ENCODE measurements around the gene HKDC1. TPM values are rescaled to one million over a fixed set of nuclear protein-coding genes. Genes with fewer than 3 reads are reported as not detected.

HKDC1 gene
- total RNA-seq, 2 donors from 2014 or later, result 0.35 TPM; not detected in 1

DNA sequence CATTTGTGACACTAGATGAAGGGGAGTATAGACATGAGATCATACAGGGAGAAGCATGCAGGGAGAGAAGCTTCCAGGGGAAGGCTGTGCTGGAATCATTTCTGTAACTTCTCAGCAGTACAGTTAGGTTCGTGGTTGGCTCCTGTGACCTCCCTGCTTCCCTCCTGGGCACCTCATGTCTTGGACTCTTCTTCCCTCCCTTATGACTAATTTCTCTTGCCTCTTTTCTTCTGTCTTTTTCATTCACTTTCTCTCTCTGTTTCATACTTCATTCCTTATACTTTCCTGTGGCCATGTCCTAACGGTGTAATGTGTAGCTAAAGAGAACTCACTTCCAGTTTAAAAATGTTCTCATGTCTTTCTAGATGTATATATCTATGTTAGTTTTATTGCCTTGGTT, 19.1 kb upstream of the HKDC1 start:
- no peak for DNase-seq (ENCODE audit: low spot score)
- H3K36me3 ChIP-seq, result peaks cover 71% of the 10 kb centered on the region
- H3K4me3 ChIP-seq, result no peak overlapping the region
- no peaks in the 10 kb centered on the region for H3K9me3 ChIP-seq
- no peak overlapping the region for H3K27ac ChIP-seq
- no peaks in the 10 kb centered on the region for H3K4me1 ChIP-seq
- TF ChIP-seq CTCF (IDR thresholded peaks at IDR 0.05), result no peak
- no peaks in the 10 kb centered on the region for H3K27me3 ChIP-seq

GRCh38 chr10:69202332-69202731, 17.8 kb upstream of the HKDC1 start:
- H3K9me3 ChIP-seq, result no peaks in the 10 kb centered on the region
- H3K36me3 ChIP-seq, result peaks cover 76% of the 10 kb centered on the region
- no peak for TF ChIP-seq CTCF (IDR thresholded peaks at IDR 0.05)
- DNase-seq (ENCODE audit: low spot score), result no peak
- no peaks in the 10 kb centered on the region for H3K4me1 ChIP-seq
- H3K4me3 ChIP-seq, result no peak overlapping the region
- H3K27ac ChIP-seq, result no peak overlapping the region
- H3K27me3 ChIP-seq, result no peaks in the 10 kb centered on the region

DNA sequence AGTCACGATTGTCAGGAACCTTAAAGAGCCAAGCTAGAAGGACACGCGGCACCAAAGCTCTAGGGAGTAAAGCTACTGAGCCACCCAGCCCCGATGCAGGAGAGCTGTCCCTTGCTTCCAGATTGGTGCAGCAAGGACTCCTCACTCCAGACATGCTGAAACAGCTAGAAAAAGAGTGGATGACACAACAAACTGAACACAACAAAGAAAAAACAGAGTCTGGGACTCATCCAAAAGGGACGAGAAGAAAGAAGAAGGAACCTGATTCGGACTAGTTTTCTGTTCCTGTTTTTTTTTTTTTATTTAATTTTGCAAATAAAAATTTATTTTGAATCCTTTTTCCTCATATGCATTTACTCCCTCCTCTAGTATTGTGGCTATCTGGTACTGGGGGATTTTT, 11.4 kb upstream of the HKDC1 start:
- no peak for DNase-seq (ENCODE audit: low spot score)
- no peak for TF ChIP-seq CTCF (IDR thresholded peaks at IDR 0.05)
- H3K4me1 ChIP-seq, result no peaks in the 10 kb centered on the region
- no peaks in the 10 kb centered on the region for H3K9me3 ChIP-seq
- no peak overlapping the region for H3K4me3 ChIP-seq
- peaks cover 44% of the 10 kb centered on the region for H3K36me3 ChIP-seq
- H3K27me3 ChIP-seq, result no peaks in the 10 kb centered on the region
- H3K27ac ChIP-seq, result no peak overlapping the region

- Histone ChIP-seq H3K36me3 (peaks cover 32% of the 10 kb centered on the region), H3K4me1 (no peaks in the 10 kb centered on the region), H3K9me3 (no peaks in the 10 kb centered on the region), H3K27ac (no peak overlapping the region), H3K27me3 (no peaks in the 10 kb centered on the region), H3K4me3 (no peak overlapping the region)
- DNase-seq (ENCODE audit: low spot score), result no peak
- TF ChIP-seq CTCF (IDR thresholded peaks at IDR 0.05), result no peak
These were observed 10.2 kb upstream of the HKDC1 start for GRCh38 chr10:69209787-69210484.

GRCh38 chr10:69211104-69211503, 9.0 kb upstream of the HKDC1 start:
- DNase-seq (ENCODE audit: low spot score), result no peak
- TF ChIP-seq CTCF (IDR thresholded peaks at IDR 0.05), result no peak
- Histone ChIP-seq H3K4me1 (no peaks in the 10 kb centered on the region), H3K4me3 (no peak overlapping the region), H3K36me3 (peaks cover 25% of the 10 kb centered on the region), H3K9me3 (no peaks in the 10 kb centered on the region), H3K27ac (no peak overlapping the region), H3K27me3 (no peaks in the 10 kb centered on the region)

DNA sequence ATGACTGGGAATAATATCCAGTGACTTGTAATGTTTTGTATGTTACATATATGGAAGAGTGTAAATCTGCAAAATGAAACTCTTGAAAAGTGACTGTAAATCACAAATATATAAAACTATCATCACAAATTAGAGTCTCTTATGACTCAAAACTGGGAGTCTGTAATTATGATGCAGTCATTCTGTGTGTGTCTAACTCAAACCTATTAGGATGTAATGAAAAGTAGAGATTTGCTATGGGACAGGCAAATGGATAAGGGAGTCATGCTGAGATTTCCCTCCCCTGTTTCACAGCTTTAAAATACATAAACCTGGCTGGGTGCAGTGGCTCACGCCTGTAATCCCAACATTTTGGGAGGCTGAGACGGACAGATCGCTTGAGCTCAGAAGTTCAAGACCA, 8.6 kb upstream of the HKDC1 start:
- no peak for TF ChIP-seq CTCF (IDR thresholded peaks at IDR 0.05)

More for the DNA sequence above, 8.6 kb upstream of the HKDC1 start:
- no peak for DNase-seq (ENCODE audit: low spot score)
- H3K4me3 ChIP-seq, result no peak overlapping the region
- no peaks in the 10 kb centered on the region for H3K4me1 ChIP-seq
- no peaks in the 10 kb centered on the region for H3K27me3 ChIP-seq
- no peak overlapping the region for H3K27ac ChIP-seq
- no peaks in the 10 kb centered on the region for H3K9me3 ChIP-seq
- H3K36me3 ChIP-seq, result peaks cover 20% of the 10 kb centered on the region

All from right atrium auricular region (tissue), 2 donors.